Measurements from ENCODE around the gene SEPTIN5. TPM values are rescaled to one million over a fixed set of nuclear protein-coding genes. Genes with fewer than 3 reads are reported as not detected.

Gene SEPTIN5
- total and polyA plus RNA-seq, 9 of the 15 experiments (the other 6 are each of a cell fraction or from before 2014, with no cell fraction given): 0.03 to 195 (median 119) TPM

DNA sequence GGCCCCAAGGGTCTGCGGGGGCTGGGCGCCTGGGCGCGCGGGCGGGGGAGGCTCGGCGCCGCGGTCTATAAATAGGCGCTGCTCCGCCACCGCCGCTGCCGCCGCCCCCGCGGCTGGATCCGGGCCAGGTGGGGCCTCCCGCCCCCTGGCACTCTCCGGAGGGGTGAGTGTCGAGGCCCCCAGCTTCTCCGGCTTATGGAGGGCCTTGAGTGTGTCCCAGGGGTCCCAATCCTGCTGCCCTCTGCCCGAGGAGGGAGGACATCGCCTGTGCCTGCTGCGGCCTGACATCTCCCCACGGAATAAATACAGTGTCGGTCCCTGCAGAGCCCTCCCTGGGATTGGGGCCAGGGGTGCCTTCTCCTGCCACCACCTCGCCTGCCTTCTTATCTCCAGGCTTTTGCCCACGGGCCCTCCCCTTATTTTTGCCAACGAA lies 4.8 kb downstream of the SEPTIN5 start:
- ATAC-seq (peak; percentile 3), DNase-seq (ENCODE audit: extremely low read depth in 1 of 4, low spot score in 3 of 4) (peak; percentile 93 to 94 (median 94)), FAIRE-seq (no peak)
- BruUV-seq (replicated peaks): no TSS peak
- Histone ChIP-seq H3K9me1 (ENCODE audit: control insufficient read depth, insufficient read depth, low read length) (peaks cover 27% of the 10 kb centered on the region), H4K20me1 (replicated peaks; ENCODE audit: control insufficient read depth, insufficient read depth, low read length) (peaks cover 34% of the 10 kb centered on the region), H3K9ac (ENCODE audit: insufficient read depth in 1 of 2, low read depth in 2 of 2, low read length in 2 of 2) (peak overlapping the region; percentile 89 to 98), H3K27me3 (ENCODE audit: control insufficient read depth in 2 of 2, insufficient read depth in 2 of 2, low read length in 2 of 2) (no peaks in the 10 kb centered on the region), H3K4me2 (ENCODE audit: insufficient read depth, low read length) (peak overlapping the region; percentile 92), H3K27ac (ENCODE audit: extremely low read depth, low read depth, low read length) (peak overlapping the region; percentile 92), H3K4me1 (replicated peaks in 1 of 2; ENCODE audit: control insufficient read depth in 2 of 2, insufficient read depth in 2 of 2, low read length in 2 of 2) (peaks cover 59 to 99% of the 10 kb centered on the region in 2 experiments), H2AFZ (ENCODE audit: low read depth, low read length) (peak overlapping the region; percentile 94), H3K79me2 (ENCODE audit: control insufficient read depth, insufficient read depth, low read length) (peaks cover 43% of the 10 kb centered on the region), H3K36me3 (ENCODE audit: control insufficient read depth, insufficient read depth, low read length) (peaks cover 33% of the 10 kb centered on the region), H3K4me3 (peak overlapping the region; percentile 51), H3K9me3 (replicated peaks; ENCODE audit: control insufficient read depth, insufficient read depth, low read depth, low read length) (no peaks in the 10 kb centered on the region)
- ChIA-PET POLR2A (interaction anchor here (0.6 to 2.7 kb wide), 10 partner anchors 10 to 1852 kb away, joined by 3 to 8 read pairs (median 3); partner anchors contain the start of genes GNB1L and RTL10), CTCF (ENCODE audit: low intra/inter-chr PET ratio) (interaction anchor here (0.7 to 4.5 kb wide), 4 partner anchors 39 to 566 kb away, joined by 3 to 113 read pairs (median 10); no protein-coding TSS in a partner anchor)
- intact Hi-C loops (cut with micrococcal nuclease) (loop anchor here (5.0 to 10.0 kb wide), 2 partner anchors 54 to 242 kb away; partner anchors contain the start of genes CDC45 and UFD1), in situ Hi-C loops (cut with MboI) (no loop called here)
- 6% methylated on average over 31 of the region's 31 CpGs for WGBS (ENCODE audit: insufficient coverage, low coverage, missing lambda C conversion rate)
- TF ChIP-seq FOXP1 (CRISPR knock-in tag; IDR thresholded peaks at IDR 0.05) (no peak), THRAP3 (IDR thresholded peaks at IDR 0.05; ENCODE audit: borderline replicate concordance) (no peak), NUFIP1 (IDR thresholded peaks at IDR 0.05; ENCODE audit: partially characterized antibody) (no peak), YY1 (IDR thresholded peaks at IDR 0.05; ENCODE audit: borderline replicate concordance in 1 of 3, control insufficient read depth in 1 of 3, extremely low read depth in 1 of 3, insufficient read depth in 3 of 3, insufficient read length in 1 of 3, insufficient replicate concordance in 2 of 3, low read depth in 1 of 3, low read length in 2 of 3) (peak in 1 of 3 experiments; percentile 7), EP300 (IDR thresholded peaks at IDR 0.05; ENCODE audit: low read length) (peak; percentile 77; the same call in 1 of the 2 replicates), SMARCE1 (IDR thresholded peaks at IDR 0.05) (no peak), CBFA2T3 (IDR thresholded peaks at IDR 0.05) (peak; percentile 55), SMARCC2 (IDR thresholded peaks at IDR 0.05; ENCODE audit: low read depth) (peak; percentile 20; the same call in 1 of the 2 replicates), PYGO2 (tag; IDR thresholded peaks at IDR 0.05) (0 out of 2 replicates have a peak, but pooled peaks have one; percentile 12), CBFA2T2 (conservative IDR thresholded peaks at IDR 0.05) (0 out of 2 replicates have a peak, but pooled peaks have one; percentile 1), PHF21A (IDR thresholded peaks at IDR 0.05; ENCODE audit: borderline replicate concordance, low read depth) (0 out of 2 replicates have a peak, but pooled peaks have one; percentile 36), TBL1XR1 (IDR thresholded peaks at IDR 0.05; ENCODE audit: low read length in 2 of 2) (peak in 1 of 2 experiments; percentile 90; a peak in 2 of 4 replicates), ZNF384 (IDR thresholded peaks at IDR 0.05; ENCODE audit: low read depth, low read length) (no peak), BCOR (IDR thresholded peaks at IDR 0.05) (peak; percentile 27; the same call in 1 of the 2 replicates), SREBF2 (CRISPR knock-in tag; IDR thresholded peaks at IDR 0.05) (no peak), SMARCA4 (IDR thresholded peaks at IDR 0.05) (no peak), MEF2D (tag; conservative IDR thresholded peaks at IDR 0.05; ENCODE audit: low read depth) (peak; percentile 96), CHD1 (IDR thresholded peaks at IDR 0.05; ENCODE audit: low read length) (no peak), NFXL1 (CRISPR knock-in tag; IDR thresholded peaks at IDR 0.05) (no peak), ZBTB7A (IDR thresholded peaks at IDR 0.05; ENCODE audit: borderline replicate concordance, control insufficient read depth, low read depth, low read length) (no peak), RCOR1 (IDR thresholded peaks at IDR 0.05; ENCODE audit: borderline replicate concordance in 1 of 2, low read depth in 2 of 2, low read length in 2 of 2) (peak in 1 of 2 experiments; percentile 56; a peak in 2 of 4 replicates)
- TF ChIP-seq, protein P1, sequence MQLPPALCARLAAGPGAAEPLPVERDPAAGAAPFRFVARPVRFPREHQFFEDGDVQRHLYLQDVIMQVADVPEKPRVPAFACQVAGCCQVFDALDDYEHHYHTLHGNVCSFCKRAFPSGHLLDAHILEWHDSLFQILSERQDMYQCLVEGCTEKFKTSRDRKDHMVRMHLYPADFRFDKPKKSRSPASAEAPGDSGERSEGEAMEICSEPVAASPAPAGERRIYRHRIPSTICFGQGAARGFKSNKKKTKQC (CRISPR knock-in tag; IDR thresholded peaks at IDR 0.05): no peak
- TF ChIP-seq, protein P2, sequence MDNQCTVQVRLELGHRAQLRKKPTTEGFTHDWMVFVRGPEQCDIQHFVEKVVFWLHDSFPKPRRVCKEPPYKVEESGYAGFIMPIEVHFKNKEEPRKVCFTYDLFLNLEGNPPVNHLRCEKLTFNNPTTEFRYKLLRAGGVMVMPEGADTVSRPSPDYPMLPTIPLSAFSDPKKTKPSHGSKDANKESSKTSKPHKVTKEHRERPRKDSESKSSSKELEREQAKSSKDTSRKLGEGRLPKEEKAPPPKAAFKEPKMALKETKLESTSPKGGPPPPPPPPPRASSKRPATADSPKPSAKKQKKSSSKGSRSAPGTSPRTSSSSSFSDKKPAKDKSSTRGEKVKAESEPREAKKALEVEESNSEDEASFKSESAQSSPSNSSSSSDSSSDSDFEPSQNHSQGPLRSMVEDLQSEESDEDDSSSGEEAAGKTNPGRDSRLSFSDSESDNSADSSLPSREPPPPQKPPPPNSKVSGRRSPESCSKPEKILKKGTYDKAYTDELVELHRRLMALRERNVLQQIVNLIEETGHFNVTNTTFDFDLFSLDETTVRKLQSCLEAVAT (IDR thresholded peaks at IDR 0.05): no peak
